CD14-positive monocyte (primary cell): ENCODE measurements around the gene LRRC47. TPM values are rescaled to one million over a fixed set of nuclear protein-coding genes. Genes with fewer than 3 reads are reported as not detected.

Experiments used
- DNase-seq, 3 donors: peaks; one replicate each; pipeline ENCODE4 v3.0.0-alpha.2; 2011 to 2022
- H2AFZ ChIP-seq: 2 replicates; pipeline ENCODE4 v1.6.0; 2012; ENCODE audit warnings: mild to moderate bottlenecking, low read depth, low read length, inconsistent platforms; ENCODE audit not compliant: insufficient read depth, poor library complexity, severe bottlenecking
- H3K27ac ChIP-seq, 2 donors: 1 replicate in 1 of 2; 2 replicates in 1 of 2; pipeline ENCODE4 v1.5.1; 2012 to 2013; ENCODE audit warnings: low read length in 2 of 2, control low read depth in 1 of 2, inconsistent platforms in 1 of 2, low read depth in 1 of 2, mild to moderate bottlenecking in 1 of 2
- H3K27me3 ChIP-seq, 2 donors: one replicate each; pipeline versions ENCODE4 v1.6.0 to v1.6.1; 2011 to 2013; ENCODE audit warnings: low read length in 2 of 2; ENCODE audit not compliant: control insufficient read depth in 2 of 2, insufficient read depth in 2 of 2
- H3K36me3 ChIP-seq, 2 donors: replicated peaks in 1 of 2; 1 replicate in 1 of 2; 2 replicates in 1 of 2; pipeline versions ENCODE4 v1.5.1 to v1.6.1; 2012 to 2013; ENCODE audit warnings: low read length in 2 of 2, control low read depth in 1 of 2, inconsistent platforms in 1 of 2, mild to moderate bottlenecking in 1 of 2; ENCODE audit not compliant: insufficient read depth in 2 of 2, control insufficient read depth in 1 of 2
- H3K4me1 ChIP-seq, 2 donors: 1 replicate in 1 of 2; 2 replicates in 1 of 2; pipeline versions ENCODE4 v1.5.1 to v1.6.1; 2012 to 2013; ENCODE audit warnings: low read length in 2 of 2, control low read depth in 1 of 2, inconsistent platforms in 1 of 2, mild to moderate bottlenecking in 1 of 2, moderate library complexity in 1 of 2; ENCODE audit not compliant: insufficient read depth in 2 of 2, control insufficient read depth in 1 of 2
- H3K4me2 ChIP-seq: replicated peaks from 2 replicates; pipeline ENCODE3; 2012; ENCODE audit warnings: low read length, moderate library complexity, mild to moderate bottlenecking; ENCODE audit not compliant: poor library complexity, severe bottlenecking; ENCODE audit errors: extremely low read depth
- H3K4me3 ChIP-seq, 3 experiments: fragments of 200-600 bp in 1 of 3; sonication (generic) in 1 of 3; replicated peaks in 1 of 3; 1 replicate in 2 of 3; 2 replicates in 1 of 3; pipeline ENCODE4 v1.5.1; 2011 to 2013; ENCODE audit warnings: low read length in 3 of 3, mild to moderate bottlenecking in 3 of 3, control low read depth in 2 of 3, low read depth in 2 of 3, inconsistent platforms in 1 of 3, moderate library complexity in 1 of 3
- H3K79me2 ChIP-seq: 2 replicates; pipeline ENCODE4 v1.6.0; 2012; ENCODE audit warnings: mild to moderate bottlenecking, control low read depth, inconsistent platforms, low read length, moderate library complexity; ENCODE audit not compliant: insufficient read depth
- H3K9ac ChIP-seq: 2 replicates; pipeline ENCODE4 v1.6.0; 2017; ENCODE audit warnings: low read length, mild to moderate bottlenecking; ENCODE audit not compliant: insufficient read depth, poor library complexity, severe bottlenecking
- H3K9me3 ChIP-seq, 2 donors: replicated peaks in 1 of 2; 1 replicate in 1 of 2; 2 replicates in 1 of 2; pipeline versions ENCODE4 v1.5.1 to v1.6.1; 2012 to 2013; ENCODE audit warnings: low read length in 2 of 2, control low read depth in 1 of 2; ENCODE audit not compliant: control insufficient read depth in 1 of 2, insufficient read depth in 1 of 2
- H4K20me1 ChIP-seq: 2 replicates; pipeline ENCODE4 v1.6.0; 2012; ENCODE audit warnings: mild to moderate bottlenecking, low read length, control low read depth, moderate library complexity; ENCODE audit not compliant: insufficient read depth
- H3K27ac Mint-ChIP-seq, 7 donors: one replicate each; pipeline ENCODE4 v1.8.0; 2020; ENCODE audit warnings: mild to moderate bottlenecking in 7 of 7, mixed read lengths in 7 of 7, moderate library complexity in 6 of 7, inconsistent platforms in 2 of 7
- H3K27me3 Mint-ChIP-seq, 3 donors: one replicate each; pipeline ENCODE4 v1.8.0; 2021 to 2022; ENCODE audit warnings: low read depth in 3 of 3, mild to moderate bottlenecking in 3 of 3, mixed read lengths in 3 of 3, moderate library complexity in 3 of 3, inconsistent platforms in 1 of 3
- H3K36me3 Mint-ChIP-seq, 2 donors: one replicate each; pipeline ENCODE4 v1.8.0; 2020; ENCODE audit warnings: mixed read lengths in 2 of 2, inconsistent platforms in 1 of 2, mild to moderate bottlenecking in 1 of 2
- H3K4me1 Mint-ChIP-seq: one replicate; pipeline ENCODE4 v1.8.0; 2020; ENCODE audit warnings: mild to moderate bottlenecking, mixed read lengths
- H3K4me3 Mint-ChIP-seq, 2 donors: one replicate each; pipeline ENCODE4 v1.8.0; 2020; ENCODE audit warnings: mild to moderate bottlenecking in 2 of 2, mixed read lengths in 2 of 2, moderate library complexity in 1 of 2
- H3K9me3 Mint-ChIP-seq, 7 donors: one replicate each; pipeline ENCODE4 v1.8.0; 2020 to 2022; ENCODE audit warnings: mixed read lengths in 7 of 7, mild to moderate bottlenecking in 6 of 7, moderate library complexity in 6 of 7, inconsistent platforms in 2 of 7
- CTCF ChIP-seq: fragments of 200-600 bp; IDR thresholded peaks from one replicate; pipeline ENCODE4 v1.8.0; 2022; ENCODE audit warnings: antibody characterized with exemption, mild to moderate bottlenecking
- WGBS: methylation state at CpG from one replicate; pipeline ENCODE4 v1.1.5; 2013; ENCODE audit warnings: missing lambda C conversion rate; ENCODE audit not compliant: insufficient coverage; 5-methylcytosine and 5-hydroxymethylcytosine counted together
- intact Hi-C, 2 donors: fragments of 100-400 bp; cut with micrococcal nuclease; formaldehyde crosslinking; loops; one replicate each; pipeline versions ENCODE4 v1.15.0 to v1.15.1; 2023
- polyA plus RNA-seq, 3 donors: library from polyadenylated mRNA; depleted of rRNA in 1 of 3; unstranded in 2 of 3; stranded (reverse) in 1 of 3; fragments of 300-500 nt in 2 of 3; fragments of >200 nt in 1 of 3; fragmentation: Illumina TruSeq in 2 of 3; gene quantifications; 1 replicate in 2 of 3; 2 replicates in 1 of 3; pipeline ENCODE4 v1.2.3, GENCODE V29; 2012 to 2021

Gene LRRC47
- polyA plus RNA-seq, 3 donors: 17.8 to 24.8 (median 18.0) TPM

DNA sequence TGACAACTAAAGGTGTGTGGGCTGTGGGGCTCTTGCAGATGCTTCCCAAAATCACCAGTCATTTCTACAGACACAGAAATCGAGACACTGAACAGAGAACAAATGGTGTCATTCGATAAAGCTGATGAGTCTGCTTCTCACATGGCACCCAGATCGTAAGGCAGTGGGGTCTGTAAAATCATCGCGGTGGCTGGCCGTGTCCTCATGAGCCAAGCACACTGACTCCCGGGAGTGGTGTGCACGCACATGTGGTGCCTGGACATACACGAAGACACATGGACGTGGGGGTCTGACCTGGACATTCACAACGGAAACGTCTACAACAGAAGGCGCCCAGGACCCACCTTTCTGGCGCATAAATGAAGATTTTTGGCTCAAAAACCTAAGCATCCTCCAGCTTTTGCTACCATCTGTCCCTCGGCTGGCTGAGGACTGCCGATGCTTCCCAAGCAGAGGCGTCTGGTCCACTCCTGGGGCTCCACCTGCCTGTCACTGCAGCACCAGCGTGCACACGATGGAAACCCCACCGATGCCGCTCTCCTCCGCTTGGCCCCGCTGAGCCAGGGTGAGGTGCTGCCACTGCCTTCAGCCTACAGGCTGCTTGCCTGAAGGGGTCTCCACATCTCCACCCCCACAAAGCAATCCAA, 16.9 kb downstream of the LRRC47 start:
- Mint-ChIP-seq H3K4me3 (no peak overlapping the region), H3K9me3 (no peaks in the 10 kb centered on the region), H3K36me3 (peaks cover 50 to 61% of the 10 kb centered on the region in 2 donors), H3K27me3 (peaks cover 1 to 2% (median 1%) of the 10 kb centered on the region in 3 donors), H3K27ac (peak overlapping the region in 1 of 7 donors; percentile 28), H3K4me1 (peaks cover 11% of the 10 kb centered on the region)
- Histone ChIP-seq H2AFZ (no peak overlapping the region), H3K4me1 (peaks cover 11 to 13% of the 10 kb centered on the region in 2 donors), H3K79me2 (no peaks in the 10 kb centered on the region), H3K4me2 (no peak overlapping the region), H3K27ac (no peak overlapping the region), H4K20me1 (peaks cover 6% of the 10 kb centered on the region), H3K4me3 (no peak overlapping the region), H3K36me3 (peaks cover 58% of the 10 kb centered on the region in 2 donors), H3K9me3 (no peaks in the 10 kb centered on the region), H3K27me3 (no peaks in the 10 kb centered on the region), H3K9ac (no peak overlapping the region)
- TF ChIP-seq CTCF: no peak
- DNase-seq: no peak
- whole genome bisulfite sequencing: 95% methylated on average over 23 of the region's 23 CpGs
- intact Hi-C loops: loop anchor here in 1 of 2 donors (10.0 kb wide), 2 partner anchors 125 to 155 kb away; partner anchors contain the start of genes C1orf174 and TPRG1L

- peaks cover 51 to 52% of the 10 kb centered on the region in 2 donors for H3K36me3 ChIP-seq
These were observed 17.6 kb downstream of the LRRC47 start for GRCh38 chr1:3778590-3779264.

More at GRCh38 chr1:3778590-3779264, 17.6 kb downstream of the LRRC47 start:
- Mint-ChIP-seq H3K4me1 (peaks cover 11% of the 10 kb centered on the region), H3K36me3 (peaks cover 44 to 54% of the 10 kb centered on the region in 2 donors), H3K27ac (no peak overlapping the region), H3K27me3 (peaks cover 1 to 6% (median 1%) of the 10 kb centered on the region in 3 donors), H3K9me3 (no peaks in the 10 kb centered on the region), H3K4me3 (no peak overlapping the region)
- Histone ChIP-seq H3K4me1 (peaks cover 11 to 13% of the 10 kb centered on the region in 2 donors), H3K79me2 (no peaks in the 10 kb centered on the region), H3K27me3 (peaks cover 0 to 1% of the 10 kb centered on the region in 2 donors), H3K4me2 (no peak overlapping the region), H4K20me1 (peaks cover 6% of the 10 kb centered on the region), H2AFZ (no peak overlapping the region), H3K27ac (no peak overlapping the region), H3K4me3 (no peak overlapping the region), H3K9ac (no peak overlapping the region), H3K9me3 (no peaks in the 10 kb centered on the region)
- WGBS: 91% methylated on average over 13 of the region's 14 CpGs
- no peak for DNase-seq
- no peak for TF ChIP-seq CTCF
- intact Hi-C loops: loop anchor here in 1 of 2 donors (10.0 kb wide), 2 partner anchors 126 to 154 kb away; partner anchors contain the start of genes C1orf174 and TPRG1L
